Glomerular visceral epithelial cell (primary cell): Measurements from ENCODE around the gene USH1C.

Experiments used
- DNase-seq: peaks from one replicate; pipeline ENCODE4 v3.0.0-alpha.2; 2016; ENCODE audit errors: extremely low spot score

Gene USH1C

GRCh38 chr11:17526326-17526725, 17.9 kb downstream of the USH1C start:
- no peak for DNase-seq

GRCh38 chr11:17525570-17525969, 18.6 kb downstream of the USH1C start:
- DNase-seq = peak; percentile 5

- DNase-seq = no peak
Measured at GRCh38 chr11:17524221-17524620, 20.0 kb downstream of the USH1C start.

GRCh38 chr11:17522655-17523054, 21.6 kb downstream of the USH1C start:
- no peak for DNase-seq

- no peak for DNase-seq
Measured at GRCh38 chr11:17521106-17521900, 22.9 kb downstream of the USH1C start.

- DNase-seq = no peak
Measured at GRCh38 chr11:17519061-17519885, 24.9 kb downstream of the USH1C start.

GRCh38 chr11:17518366-17518765, 25.9 kb downstream of the USH1C start:
- DNase-seq = no peak

- no peak for DNase-seq
Measured at GRCh38 chr11:17517186-17517585, 27.0 kb downstream of the USH1C start.

- DNase-seq = no peak
Measured at GRCh38 chr11:17516551-17517150, 27.6 kb downstream of the USH1C start.

GRCh38 chr11:17515443-17516176, 28.6 kb downstream of the USH1C start:
- DNase-seq = no peak

GRCh38 chr11:17514476-17514875, 29.7 kb downstream of the USH1C start:
- no peak for DNase-seq

- DNase-seq = no peak
Measured at GRCh38 chr11:17513853-17514252, 30.4 kb downstream of the USH1C start.

- DNase-seq = no peak
Measured at GRCh38 chr11:17512101-17512500, 32.1 kb downstream of the USH1C start.

- DNase-seq = no peak
Measured at GRCh38 chr11:17511571-17511970, 32.6 kb downstream of the USH1C start.

GRCh38 chr11:17510507-17511206, 33.6 kb downstream of the USH1C start:
- DNase-seq = no peak

- no peak for DNase-seq
Measured at GRCh38 chr11:17508791-17509190, 35.4 kb downstream of the USH1C start.

GRCh38 chr11:17508306-17508705, 35.9 kb downstream of the USH1C start:
- DNase-seq = peak; percentile 19

GRCh38 chr11:17507773-17508172, 36.4 kb downstream of the USH1C start:
- no peak for DNase-seq

- no peak for DNase-seq
Measured at GRCh38 chr11:17506942-17507341, 37.3 kb downstream of the USH1C start.

- no peak for DNase-seq
Measured at GRCh38 chr11:17506314-17506713, 37.9 kb downstream of the USH1C start.

- DNase-seq = no peak
Measured at GRCh38 chr11:17505146-17505545, 39.1 kb downstream of the USH1C start.
